ENCODE data around the gene PTGDR.
A peak's percentile ranks its signal among the peaks of the same experiment; 100 is the strongest.

The PTGDR gene, protein sequence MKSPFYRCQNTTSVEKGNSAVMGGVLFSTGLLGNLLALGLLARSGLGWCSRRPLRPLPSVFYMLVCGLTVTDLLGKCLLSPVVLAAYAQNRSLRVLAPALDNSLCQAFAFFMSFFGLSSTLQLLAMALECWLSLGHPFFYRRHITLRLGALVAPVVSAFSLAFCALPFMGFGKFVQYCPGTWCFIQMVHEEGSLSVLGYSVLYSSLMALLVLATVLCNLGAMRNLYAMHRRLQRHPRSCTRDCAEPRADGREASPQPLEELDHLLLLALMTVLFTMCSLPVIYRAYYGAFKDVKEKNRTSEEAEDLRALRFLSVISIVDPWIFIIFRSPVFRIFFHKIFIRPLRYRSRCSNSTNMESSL

DNA sequence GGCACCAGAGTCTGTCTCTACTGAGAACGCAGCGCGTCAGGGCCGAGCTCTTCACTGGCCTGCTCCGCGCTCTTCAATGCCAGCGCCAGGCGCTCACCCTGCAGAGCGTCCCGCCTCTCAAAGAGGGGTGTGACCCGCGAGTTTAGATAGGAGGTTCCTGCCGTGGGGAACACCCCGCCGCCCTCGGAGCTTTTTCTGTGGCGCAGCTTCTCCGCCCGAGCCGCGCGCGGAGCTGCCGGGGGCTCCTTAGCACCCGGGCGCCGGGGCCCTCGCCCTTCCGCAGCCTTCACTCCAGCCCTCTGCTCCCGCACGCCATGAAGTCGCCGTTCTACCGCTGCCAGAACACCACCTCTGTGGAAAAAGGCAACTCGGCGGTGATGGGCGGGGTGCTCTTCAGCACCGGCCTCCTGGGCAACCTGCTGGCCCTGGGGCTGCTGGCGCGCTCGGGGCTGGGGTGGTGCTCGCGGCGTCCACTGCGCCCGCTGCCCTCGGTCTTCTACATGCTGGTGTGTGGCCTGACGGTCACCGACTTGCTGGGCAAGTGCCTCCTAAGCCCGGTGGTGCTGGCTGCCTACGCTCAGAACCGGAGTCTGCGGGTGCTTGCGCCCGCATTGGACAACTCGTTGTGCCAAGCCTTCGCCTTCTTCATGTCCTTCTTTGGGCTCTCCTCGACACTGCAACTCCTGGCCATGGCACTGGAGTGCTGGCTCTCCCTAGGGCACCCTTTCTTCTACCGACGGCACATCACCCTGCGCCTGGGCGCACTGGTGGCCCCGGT lies at the start of gene PTGDR:
PTGDR (plus strand) TSS at position 198 of the 778 bp plus-strand sequence; CDS start at position 315, 117 bp downstream.
- peak; percentile 69 for DNase-seq (ENCODE audit: low spot score)

DNA sequence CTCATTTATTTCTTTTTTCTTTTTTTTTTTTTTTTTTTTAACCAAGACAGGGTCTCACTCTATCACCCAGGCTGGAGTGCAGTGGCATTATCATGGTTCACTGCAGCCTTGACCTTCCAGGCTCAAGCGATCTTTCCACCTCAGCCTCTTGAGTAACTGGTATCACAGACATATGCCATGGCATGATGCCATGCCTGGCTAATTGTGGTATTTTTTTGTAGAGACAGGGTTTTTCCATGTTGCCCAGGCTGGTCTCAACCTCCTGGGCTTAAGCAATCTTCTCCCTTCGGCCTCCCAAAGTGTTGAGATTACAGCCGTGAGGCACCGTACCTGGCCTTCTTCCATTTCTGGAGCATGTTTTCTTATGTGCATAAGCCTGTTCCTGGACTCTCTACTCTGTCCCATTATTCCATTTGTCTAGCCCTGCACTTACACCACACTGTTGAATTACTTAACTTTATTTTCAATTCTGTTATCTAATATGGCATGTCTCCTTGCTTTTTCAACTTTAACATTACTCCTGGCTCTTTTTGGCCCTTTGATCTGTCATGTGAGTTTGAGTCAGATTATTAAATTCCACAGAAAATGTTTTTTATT lies 47.9 kb upstream of the PTGDR start:
- DNase-seq (ENCODE audit: low spot score): no peak

DNA sequence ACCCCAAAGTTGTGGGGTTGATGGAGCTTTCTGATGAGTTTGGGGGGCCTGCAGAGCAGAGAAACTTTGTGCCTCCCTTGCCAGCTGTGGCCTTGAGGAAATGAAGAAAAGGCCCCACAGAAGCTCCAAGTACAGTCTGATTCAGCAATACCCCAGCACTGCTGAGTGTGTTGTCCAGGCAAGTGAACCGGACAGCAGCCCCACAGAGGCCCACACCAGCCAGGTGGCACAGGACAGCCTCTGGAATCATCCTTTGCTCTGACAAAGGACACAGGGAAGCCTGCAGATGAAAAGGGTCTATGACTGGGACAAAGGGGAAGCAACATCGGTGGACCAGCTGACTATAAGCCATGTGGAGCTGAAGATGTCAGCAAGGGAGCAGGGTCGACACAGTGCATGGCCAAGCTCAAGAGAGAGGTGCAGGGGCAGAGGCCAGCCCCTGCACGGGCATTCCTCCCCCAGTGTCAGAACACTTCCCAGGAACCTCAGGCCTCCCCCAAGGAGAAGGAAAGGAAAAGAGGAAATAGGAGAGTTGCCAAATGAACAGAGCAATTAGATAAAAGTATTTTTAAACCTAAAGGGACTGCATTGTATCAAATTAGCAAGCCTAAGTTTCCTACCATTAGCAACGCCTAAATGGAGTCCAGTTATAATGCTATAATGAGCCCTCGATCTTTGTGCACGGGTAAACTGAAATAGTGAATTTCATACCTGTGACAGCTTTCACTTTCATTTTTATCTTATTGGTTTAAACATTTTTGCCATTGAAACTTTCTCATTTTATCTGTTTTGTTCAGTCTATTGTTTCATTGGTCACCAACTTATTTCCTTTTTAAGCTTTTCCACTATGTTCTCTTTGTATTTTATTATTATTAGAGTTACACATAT lies 46.3 kb upstream of the PTGDR start:
- no peak for DNase-seq (ENCODE audit: low spot score)

DNA sequence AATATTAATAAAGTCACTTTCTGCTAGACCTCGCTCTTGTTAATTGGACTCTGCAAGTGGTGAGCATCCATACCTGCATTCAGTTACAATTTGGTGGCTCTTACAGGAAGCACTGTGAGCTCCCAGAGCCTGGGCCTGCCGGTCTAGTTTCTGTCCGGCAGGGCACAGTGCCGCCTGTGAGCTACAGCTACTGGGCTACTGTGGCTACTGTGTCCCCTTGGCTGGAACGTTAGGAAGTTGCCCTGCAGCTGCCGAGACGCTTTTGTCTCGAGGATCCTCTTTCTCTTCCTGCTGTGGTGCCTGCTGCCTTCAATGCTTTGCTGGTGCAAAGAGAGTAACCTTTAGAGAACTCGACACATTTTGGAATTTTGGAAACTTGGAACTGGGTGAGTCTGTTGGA lies 44.6 kb upstream of the PTGDR start:
- DNase-seq (ENCODE audit: low spot score): no peak

DNA sequence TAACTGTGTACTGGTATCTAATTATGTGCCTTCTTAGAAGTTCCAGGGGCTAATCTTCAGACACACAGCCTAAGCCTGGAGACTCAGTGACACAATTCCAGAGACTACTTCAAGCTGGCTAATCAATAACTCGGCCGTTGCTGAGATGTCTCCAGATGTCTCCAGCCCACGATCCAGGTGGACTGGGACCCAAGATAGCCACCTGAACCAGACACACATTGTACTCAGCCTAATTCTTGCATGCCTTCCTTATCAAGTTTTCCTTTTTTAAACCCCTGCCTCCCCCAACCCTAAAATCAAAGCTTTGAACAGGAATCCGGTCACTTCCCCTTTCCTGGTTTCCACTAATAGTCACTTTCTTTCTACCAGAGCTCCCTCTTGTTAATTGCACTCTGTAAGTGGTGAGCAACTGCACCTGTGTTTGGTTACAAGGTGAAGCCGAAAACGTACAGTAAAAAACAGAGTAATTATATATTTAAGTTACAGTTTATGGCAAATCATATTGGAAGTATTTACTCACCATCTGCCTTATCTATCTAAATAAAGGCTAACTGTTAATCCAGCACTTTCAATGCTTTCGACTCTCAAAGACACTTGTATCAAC lies 39.8 kb upstream of the PTGDR start:
- no peak for DNase-seq (ENCODE audit: low spot score)

DNA sequence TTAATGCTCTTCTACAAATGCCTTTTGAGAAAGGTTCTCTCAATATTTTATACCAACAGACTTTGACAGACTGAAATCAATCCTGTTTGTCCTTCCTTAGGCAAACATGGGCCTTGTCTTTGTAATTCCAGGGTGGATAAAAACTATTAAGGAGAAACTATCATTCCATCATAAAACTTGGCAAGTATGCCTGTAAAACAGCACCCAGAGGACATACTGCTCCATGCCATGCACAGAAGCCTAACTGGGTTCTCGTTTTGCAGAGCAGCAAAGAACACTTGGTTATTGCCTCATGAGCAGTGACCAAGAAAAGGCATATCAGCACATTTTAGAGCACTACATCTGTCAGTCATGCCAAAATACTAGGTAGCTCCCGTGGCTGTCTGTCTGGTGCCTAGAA lies 33.8 kb upstream of the PTGDR start:
- no peak for DNase-seq (ENCODE audit: low spot score)

DNA sequence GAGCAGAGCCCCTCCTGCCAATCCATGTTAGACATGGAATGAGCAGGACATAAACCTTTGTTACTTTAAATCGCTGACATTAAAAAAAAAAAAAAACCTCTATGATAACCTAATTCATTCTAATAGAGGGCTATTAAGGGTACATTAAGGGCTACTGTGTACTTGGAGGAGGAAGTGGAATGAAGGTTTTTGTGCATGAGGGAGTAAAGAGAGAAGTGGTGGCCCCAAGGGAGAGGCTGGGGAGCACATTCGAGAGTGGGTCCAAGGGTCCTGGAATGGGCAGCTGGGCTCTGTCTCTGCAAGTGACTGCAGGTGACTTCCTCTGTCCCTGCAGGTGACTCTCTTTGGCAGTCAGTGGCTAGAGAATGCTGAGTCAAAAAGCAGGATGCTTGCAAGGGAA lies 32.1 kb upstream of the PTGDR start:
- DNase-seq (ENCODE audit: low spot score): no peak

DNA sequence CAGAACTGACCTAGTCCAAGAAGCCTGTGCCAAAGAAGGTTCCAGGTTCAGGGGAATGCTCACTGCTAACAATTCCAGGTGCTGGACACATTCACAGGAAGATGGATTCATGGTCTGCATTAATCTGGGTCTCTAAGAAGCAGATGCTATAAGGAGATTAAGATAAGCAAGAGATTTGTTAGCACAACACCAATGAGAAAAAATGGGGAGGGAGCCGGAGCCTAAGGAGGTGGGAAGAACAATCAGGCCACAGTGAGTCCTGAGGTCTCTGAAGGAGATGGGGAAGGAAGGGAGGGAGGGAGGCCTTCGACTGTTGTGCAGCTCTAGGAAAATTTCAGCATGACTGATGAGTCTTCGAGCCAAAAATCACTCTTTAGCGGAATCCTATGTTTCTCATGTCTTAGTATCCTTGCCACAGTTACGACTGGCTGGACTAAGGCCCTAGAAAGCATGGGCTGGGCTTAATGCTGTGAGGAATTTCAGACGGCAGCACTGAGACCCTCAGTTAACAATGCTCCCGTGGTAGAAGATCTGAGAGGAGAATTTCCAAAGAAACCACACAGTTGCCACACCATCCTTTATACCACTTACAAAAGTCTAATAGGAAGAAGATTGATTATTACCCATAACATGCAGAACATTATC lies 31.5 kb upstream of the PTGDR start:
- no peak for DNase-seq (ENCODE audit: low spot score)

DNA sequence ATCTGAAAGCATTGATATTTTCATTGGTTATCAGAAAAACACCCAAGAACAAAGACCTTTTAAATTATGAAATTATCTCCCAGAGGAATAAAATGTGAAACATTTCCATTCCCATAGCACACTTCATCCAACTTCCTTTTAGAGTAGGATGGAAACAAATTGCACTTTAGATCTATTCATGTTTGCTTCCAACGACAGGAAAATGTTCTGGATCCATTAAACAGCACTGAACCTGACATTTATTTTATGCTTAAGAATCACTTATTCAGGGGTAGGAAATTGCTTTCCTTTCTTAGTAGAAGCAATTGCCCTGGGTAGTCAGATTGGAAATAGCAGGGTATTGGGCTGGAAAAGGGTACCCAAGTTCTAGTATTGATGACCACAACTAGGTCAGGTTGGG lies 28.8 kb upstream of the PTGDR start:
- no peak for DNase-seq (ENCODE audit: low spot score)

DNA sequence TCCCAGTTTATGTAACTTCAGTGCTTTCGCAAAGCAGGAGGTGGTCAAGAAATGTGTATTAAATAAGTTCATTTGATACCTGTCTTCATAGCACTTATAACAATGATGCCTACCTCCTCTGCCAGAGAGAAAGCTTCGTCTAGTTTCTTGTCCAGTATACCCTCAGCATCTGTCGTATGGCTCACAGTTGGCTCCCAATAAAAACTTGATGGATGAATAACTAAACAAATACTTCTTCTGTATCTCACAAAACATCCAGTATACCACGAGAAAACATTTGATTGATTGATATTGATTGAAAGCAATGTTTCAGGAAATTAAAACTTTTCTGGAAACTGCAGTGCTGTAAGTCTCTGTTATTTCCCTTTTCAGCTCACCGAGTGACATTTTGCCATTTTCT lies 26.9 kb upstream of the PTGDR start:
- no peak for DNase-seq (ENCODE audit: low spot score)

DNA sequence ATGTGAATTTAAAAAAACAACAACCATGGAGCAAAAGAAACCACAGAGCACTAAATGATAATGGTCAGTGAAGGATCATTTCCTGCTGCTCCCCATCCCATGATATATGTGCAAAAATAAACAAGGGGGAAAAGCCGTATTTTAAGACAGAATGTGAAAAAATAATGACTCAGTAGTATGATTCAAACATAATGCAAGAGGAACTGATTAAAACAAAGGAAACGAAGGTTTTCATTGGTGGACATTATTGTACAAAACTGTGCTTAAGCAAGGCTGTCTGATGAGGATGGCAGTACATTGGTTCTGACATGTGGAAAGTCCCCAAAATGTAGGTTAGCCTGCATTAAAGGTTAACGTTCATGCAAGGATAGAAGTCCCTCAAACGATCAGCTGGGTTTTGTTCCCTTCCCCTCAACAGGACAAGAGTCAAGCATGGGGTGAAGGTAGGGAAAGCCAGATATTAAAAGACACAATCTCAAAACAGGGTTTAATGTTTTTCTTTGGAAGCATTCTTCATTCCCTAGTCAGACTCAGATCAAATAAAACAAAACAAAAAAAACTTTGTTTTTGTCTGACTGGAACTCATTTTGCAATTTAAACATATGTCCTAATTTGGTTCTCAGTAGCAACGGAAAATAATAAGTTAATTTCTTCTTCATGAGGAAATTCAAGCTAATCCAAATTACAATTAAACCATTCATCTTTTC lies 26.3 kb upstream of the PTGDR start:
- no peak for DNase-seq (ENCODE audit: low spot score)

DNA sequence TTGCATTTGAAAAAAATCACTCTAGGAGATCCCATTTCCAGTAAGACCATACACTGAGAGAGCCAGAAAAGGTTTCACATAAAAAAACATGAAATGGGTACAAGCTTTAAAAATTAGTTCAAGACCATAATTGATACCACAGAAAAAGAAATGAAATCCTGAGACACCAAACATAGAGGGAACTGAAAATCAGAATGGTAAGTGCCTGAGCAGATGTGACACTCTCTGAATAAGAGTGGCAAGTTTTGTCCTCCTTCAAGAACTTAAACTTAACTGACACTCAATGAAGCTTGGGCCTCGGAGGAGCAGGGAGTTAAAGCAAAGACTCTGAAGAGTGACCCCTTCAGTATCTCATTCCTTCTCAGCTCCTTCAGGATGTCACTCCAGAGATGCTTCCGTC lies 23.2 kb upstream of the PTGDR start:
- no peak for DNase-seq (ENCODE audit: low spot score)

DNA sequence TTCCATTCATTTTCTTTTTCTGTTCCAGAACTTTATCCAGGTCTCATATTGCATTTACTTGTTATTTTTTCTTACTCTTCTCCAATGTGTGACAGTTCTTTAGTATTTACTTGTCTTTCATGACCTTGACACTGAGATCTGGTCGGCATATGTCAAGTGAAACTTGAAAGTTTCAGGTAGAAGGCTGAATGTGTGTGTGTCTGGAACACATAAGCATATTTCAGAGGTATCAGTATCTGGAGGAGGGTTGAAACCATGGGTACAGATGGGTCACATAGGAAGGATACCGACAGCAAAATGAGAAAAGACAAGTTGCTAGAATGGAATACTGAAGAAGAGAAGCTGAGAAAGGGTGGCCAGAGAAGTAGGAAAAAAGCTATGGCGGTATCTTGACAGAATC lies 22.5 kb upstream of the PTGDR start:
- no peak for DNase-seq (ENCODE audit: low spot score)

DNA sequence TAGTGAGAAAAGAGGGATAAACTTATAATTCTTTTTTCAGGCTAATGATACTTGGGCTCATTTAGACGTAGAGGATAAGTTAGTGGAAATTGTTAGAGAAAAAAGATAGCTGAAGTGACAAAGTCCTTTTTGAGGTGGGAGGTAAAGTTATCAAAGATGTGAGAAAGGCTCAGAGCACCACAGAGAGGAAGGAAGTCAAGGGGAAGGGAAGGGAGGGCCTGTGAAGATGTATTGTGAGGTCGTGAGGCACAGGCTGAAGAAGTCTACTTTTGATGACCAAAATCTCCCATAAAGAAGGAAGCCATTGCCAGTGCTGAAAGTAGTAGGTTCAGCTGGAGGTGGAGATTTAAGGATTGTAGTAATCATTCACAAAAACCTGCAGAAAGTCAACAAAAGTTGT lies 19.4 kb upstream of the PTGDR start:
- no peak for DNase-seq (ENCODE audit: low spot score)

DNA sequence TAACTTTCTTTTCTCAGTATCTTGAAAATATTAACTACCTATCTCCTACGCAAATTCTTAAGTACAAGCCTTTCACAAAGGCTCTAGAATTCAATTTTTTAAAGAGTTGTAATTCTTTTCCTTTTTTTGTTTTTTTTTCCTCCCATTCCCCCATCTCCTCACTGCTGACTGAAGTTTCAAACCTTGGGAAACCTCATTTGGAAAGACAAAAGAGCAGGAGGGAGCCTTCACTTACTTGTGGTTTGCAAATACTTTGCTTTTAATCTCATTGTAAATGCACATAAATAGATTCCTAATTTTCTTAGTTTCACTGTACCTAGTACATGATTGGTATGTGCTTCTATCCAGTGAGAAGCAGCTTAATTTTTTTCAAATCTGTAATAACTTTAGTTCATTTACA lies 15.8 kb upstream of the PTGDR start:
- DNase-seq (ENCODE audit: low spot score): no peak

DNA sequence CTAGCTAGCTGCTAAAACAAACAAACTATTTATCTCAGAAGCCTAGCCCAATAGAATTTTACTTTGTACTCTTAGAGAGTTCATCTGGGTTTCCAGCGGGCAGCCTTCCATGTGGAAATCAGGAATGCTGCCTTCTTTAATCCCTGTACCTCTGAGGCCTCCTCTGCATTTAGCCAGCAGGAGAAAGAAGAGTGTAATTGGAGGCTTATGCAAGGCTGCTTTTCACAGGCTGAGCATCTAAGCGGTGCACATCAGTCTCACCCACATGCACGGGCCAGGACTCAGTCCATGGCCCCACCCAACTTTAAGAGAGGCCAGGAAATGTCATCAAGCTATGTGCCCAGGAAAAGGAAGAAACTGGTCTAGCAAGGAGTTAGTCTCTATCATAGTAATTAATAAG lies 14.0 kb upstream of the PTGDR start:
- DNase-seq (ENCODE audit: low spot score): peak; percentile 63

DNA sequence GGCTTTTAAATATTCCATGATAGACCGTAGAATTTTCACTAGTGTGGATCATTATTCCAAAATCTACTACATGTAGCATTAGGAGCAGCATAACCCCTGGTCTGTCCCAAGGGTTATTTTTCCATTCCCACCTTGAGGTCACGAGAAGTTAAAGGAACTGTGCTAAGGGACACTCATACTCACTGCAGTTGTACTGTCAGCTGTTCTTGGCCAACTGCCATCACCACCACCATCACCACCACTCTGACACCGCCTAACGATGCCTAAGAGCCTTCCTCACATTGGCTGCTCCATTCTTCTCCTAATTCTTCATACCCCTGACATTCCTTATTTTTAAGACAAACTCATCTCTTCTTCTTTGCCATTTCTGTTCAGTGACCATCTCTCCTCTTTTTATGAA lies 13.4 kb upstream of the PTGDR start:
- DNase-seq (ENCODE audit: low spot score): no peak

DNA sequence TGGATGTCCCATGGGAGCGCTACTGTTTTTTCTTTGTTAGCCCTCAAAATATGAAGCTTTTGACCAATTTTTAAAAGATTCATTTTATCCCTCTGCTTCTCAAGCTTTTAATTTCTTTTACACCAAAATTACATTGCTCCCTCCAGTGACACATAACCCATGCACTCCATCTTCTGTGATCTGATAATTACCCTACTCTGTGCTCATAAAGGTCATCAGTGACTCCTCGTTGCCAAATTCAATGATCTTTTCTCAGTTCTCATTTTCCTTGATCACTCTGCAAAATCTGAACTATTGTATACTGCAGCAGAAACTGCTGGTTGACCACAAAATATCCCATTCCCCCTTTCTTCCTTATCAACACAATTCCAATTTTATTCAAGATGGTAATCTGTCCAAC lies 8.7 kb upstream of the PTGDR start:
- no peak for DNase-seq (ENCODE audit: low spot score)

DNA sequence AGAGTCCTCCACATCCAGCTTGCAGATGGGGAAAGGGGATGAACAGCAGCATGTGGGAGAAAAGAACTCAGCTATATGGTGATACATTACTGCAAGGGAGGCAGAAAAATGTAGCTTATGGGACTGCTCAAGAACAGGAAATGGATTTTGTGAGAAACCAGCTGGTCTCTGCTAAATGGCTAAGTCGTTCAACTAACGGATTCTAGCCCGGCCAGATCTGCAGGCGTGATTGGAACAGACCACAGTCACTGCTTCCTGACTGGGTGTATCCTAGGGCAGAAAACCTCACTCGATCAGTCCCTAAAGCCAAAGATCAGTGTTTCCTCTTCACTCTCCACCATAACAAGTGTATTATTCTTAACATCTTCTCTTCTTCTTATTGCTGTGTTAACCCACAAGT lies 8.1 kb upstream of the PTGDR start:
- no peak for DNase-seq (ENCODE audit: low spot score)

DNA sequence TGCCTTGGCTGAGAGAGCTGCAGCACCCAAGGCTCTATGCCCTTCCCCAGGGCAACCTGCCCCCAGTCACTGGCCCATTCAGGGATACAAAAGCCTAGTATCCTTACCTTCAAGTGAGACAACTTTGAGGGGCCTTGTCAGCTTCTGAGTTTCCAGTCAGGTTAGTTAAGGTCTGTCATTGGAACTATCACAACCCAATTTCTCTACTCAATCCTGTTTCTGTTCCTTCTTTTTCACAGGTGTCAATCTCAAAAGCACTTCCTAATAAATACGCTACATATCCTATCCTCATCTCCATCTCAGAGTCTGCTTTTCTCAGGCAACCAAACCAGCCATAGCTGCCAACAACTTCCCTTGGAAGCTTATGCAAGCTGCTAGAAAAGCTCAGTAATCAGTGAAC lies 4.9 kb upstream of the PTGDR start:
- DNase-seq (ENCODE audit: low spot score): no peak

DNA sequence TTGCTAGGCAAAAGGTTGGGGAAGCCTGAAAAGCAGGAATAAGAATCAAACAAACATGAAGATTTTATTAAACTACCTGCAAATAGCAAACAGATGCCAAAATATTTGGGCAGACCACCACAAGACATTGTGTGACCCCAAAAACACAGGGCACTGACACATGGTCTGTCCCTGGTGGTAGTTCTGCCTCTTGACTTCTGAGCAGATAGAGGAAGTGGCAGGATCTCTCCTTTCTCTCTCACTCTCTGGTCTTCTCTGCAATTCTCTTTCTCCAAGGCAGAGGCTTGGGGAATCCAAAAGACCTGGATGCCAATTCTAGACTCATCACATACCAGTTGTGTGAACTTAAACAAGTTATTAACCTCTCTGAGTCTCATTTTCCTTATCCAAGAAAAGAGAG lies 4.3 kb upstream of the PTGDR start:
- no peak for DNase-seq (ENCODE audit: low spot score)

Measured in ecto neural progenitor cell (in vitro differentiated cells).